HAP-1 (cell line): ENCODE results near the gene ZMYM5.
"Not testable (repeated sequence)": the region's sequence is repeated elsewhere in the genome, so short reads cannot be mapped to it uniquely, and the experiment has no call there.

Experiments used
- DNase-seq, 2 experiments: peaks; one replicate each; pipeline ENCODE4 v3.0.0-alpha.2; 2016 to 2020; ENCODE audit warnings: low spot score in 2 of 2
- H3K27me3 ChIP-seq: fragments of 250-450 bp; sonication (Bioruptor Pico); 2 replicates; pipeline ENCODE4 v1.5.1; 2020; ENCODE audit warnings: low read depth, mild to moderate bottlenecking, moderate library complexity
- H3K36me3 ChIP-seq: fragments of 250-450 bp; sonication (Bioruptor Pico); replicated peaks from 2 replicates; pipeline ENCODE4 v1.5.1; 2020; ENCODE audit warnings: mild to moderate bottlenecking
- H3K4me1 ChIP-seq: fragments of 250-450 bp; sonication (Bioruptor Pico); 2 replicates; pipeline ENCODE4 v1.5.1; 2020; ENCODE audit warnings: mild to moderate bottlenecking
- H3K4me3 ChIP-seq: fragments of 250-450 bp; sonication (Bioruptor Pico); 2 replicates; pipeline ENCODE4 v1.5.1; 2020; ENCODE audit warnings: mild to moderate bottlenecking, moderate library complexity
- H3K9me3 ChIP-seq: fragments of 250-450 bp; sonication (Bioruptor Pico); 2 replicates; pipeline ENCODE4 v1.5.1; 2020; ENCODE audit warnings: mild to moderate bottlenecking, moderate library complexity
- in situ Hi-C: fragments of 300-500 bp; cut with MboI; formaldehyde crosslinking; loops from 3 replicates; pipeline ENCODE4 v1.14.3; 2020; ENCODE audit warnings: low sequenced_read_pairs, inconsistent platforms, mixed read lengths

Gene ZMYM5

DNA sequence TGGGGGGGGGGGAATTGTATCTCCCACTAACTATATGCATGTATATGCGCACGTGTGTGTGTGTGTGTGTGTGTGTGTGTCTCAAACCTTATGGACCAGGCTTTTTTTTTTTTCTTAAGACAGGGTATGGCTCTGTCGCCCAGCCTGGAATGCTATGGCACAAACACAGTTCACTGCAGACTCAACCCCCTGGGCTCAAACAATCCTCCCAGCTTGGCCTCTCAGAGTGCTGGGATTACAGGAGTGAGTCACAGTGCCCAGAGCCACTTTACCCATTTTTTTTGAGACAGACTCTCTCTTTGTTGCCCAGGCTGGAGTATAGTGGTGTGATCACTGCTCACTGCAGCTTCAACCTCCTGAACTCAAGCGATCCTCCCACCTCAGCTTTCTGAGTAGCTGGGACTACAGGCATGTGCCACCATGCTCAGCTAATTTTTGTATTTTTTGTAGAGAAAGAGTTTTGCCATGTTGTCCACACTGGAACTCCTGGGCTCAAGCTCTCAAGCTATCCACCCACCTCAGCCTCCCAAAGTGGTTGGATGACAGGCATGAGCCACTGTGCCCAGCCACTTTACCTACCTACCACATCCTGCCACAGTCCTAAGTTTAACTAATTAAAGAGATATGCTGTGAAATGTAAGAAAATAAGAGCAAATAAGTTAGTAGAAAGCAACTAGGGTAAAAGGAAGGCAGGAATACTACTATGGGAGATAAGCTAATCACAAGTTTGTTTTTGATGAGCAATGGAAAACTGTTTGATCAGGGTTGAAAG lies 2.4 kb downstream of the ZMYM5 start:
- H3K9me3 ChIP-seq: 0 out of 2 replicates have a peak, but pooled peaks cover 2% of the 10 kb centered on the region
- H3K4me3 ChIP-seq: peak overlapping the region; percentile 82
- peak in 1 of 2 experiments; percentile 26 for DNase-seq
- peaks cover 17% of the 10 kb centered on the region for H3K4me1 ChIP-seq
- in situ Hi-C loops: no loop called here
- no peaks in the 10 kb centered on the region for H3K27me3 ChIP-seq
- peaks cover 10% of the 10 kb centered on the region for H3K36me3 ChIP-seq

DNA sequence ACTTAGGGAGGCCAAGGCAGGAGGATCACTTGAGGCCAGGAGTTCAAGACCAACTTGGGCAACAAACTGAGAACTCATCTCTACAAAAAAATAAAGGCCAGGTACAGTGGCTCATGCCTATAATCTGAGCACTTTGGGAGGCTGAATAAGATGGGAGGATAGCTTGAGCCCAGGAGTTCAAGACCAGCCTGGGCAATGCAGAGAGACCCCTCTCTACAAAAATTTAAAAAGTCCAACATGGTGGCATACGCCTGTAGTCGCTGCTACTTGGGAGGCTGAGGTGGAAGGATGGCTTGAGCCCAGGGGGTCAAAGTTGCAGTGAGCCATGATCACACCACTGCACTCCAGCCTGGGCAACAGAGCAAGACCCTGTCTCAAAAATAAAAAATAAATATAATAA lies 5.8 kb downstream of the ZMYM5 start:
- peaks cover 16% of the 10 kb centered on the region for H3K36me3 ChIP-seq
- H3K4me1 ChIP-seq, DNase-seq, H3K4me3 ChIP-seq, H3K9me3 ChIP-seq, H3K27me3 ChIP-seq, in situ Hi-C loops: not testable (repeated sequence)

DNA sequence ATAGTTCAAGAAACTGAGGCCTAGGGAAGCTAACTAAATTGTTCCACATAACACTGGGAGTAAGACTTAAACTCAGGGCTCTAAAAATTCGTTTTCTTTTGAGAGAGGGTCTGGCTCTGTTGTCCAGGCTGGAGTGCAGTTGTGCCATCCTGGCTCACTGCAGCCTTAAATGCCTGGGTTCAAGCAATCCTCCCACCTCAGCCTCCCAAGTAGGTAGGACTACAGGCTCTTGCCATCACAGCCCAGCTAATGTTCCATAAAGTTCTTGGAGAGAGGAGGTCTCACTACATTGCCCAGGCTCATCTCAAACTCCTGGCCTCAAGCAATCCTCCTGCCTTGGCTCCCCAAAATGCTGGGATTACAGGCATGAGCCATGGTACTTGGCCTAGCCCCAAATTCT lies 10.7 kb downstream of the ZMYM5 start:
- H3K36me3 ChIP-seq: peaks cover 29% of the 10 kb centered on the region
- no peak for DNase-seq
- H3K4me3 ChIP-seq: no peak overlapping the region
- no peaks in the 10 kb centered on the region for H3K27me3 ChIP-seq
- H3K4me1 ChIP-seq: no peaks in the 10 kb centered on the region; the same call in 1 of the 2 replicates
- in situ Hi-C loops: no loop called here
- H3K9me3 ChIP-seq: 0 out of 2 replicates have a peak, but pooled peaks cover 2% of the 10 kb centered on the region

DNA sequence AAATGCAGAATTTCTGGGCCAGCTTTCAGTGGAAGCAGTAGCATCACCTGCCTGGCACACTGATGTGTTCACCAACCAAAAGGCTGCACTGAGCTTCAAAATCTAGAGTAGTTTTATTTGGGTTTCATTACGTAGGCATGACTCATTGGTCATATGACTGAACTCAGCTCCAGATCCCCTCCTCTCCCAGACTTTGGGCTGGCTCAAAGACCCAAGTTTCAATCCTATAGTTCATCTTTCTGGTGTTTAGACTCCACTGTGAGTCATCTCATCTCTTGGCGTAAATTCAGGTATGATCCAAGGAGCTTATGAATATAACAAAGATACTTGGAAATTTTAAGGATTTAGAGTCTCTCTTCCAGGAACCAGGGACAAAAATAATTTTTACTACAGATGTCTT lies 17.7 kb downstream of the ZMYM5 start:
- in situ Hi-C loops: no loop called here
- peaks cover 13% of the 10 kb centered on the region for H3K4me1 ChIP-seq
- H3K27me3 ChIP-seq: no peaks in the 10 kb centered on the region
- H3K4me3 ChIP-seq: no peak overlapping the region
- H3K36me3 ChIP-seq: peaks cover 22% of the 10 kb centered on the region
- H3K9me3 ChIP-seq: no peaks in the 10 kb centered on the region
- peak; percentile 17 for DNase-seq

DNA sequence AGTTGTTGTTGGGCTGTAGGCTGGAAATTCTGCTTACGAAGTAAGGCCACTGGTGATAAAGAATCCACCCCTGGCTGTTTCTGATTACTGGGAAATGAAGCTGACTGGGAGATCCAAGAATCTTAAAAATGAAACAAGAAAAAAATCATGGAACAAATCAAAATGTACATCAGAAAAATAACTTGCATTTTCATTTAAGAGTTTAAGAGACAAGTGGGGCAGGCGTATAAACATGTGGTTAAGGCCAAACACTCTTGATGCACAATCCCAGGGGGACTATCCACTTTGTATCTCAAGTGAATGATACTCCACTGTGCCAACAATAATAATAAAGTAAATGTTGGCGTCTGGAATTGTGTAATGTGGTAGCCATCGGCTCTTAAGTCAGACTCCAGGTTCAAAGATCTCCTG lies 24.6 kb downstream of the ZMYM5 start:
- in situ Hi-C loops: no loop called here
- H3K36me3 ChIP-seq: peaks cover 30% of the 10 kb centered on the region
- no peaks in the 10 kb centered on the region for H3K27me3 ChIP-seq
- DNase-seq: no peak
- no peaks in the 10 kb centered on the region for H3K9me3 ChIP-seq
- no peaks in the 10 kb centered on the region for H3K4me1 ChIP-seq
- no peak overlapping the region for H3K4me3 ChIP-seq

DNA sequence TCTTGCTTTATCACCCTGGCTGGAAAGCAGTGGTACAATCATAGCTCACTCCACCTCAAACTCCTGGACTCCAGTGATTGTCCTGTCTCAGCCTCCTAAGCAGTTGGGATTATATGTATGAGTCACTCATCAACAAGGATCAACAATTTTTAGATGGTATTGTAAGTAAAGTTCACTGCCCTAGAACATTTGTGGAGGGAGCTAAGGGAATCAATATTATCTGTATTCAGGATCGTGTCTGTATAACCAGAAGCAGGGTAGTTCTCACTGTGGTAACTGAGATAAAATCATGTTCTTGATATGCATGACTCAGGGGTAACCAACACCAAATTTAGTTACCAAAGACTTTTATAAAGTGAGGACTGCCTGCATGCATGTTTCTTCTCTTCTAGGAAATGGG lies 27.0 kb downstream of the ZMYM5 start:
- DNase-seq: no peak

DNA sequence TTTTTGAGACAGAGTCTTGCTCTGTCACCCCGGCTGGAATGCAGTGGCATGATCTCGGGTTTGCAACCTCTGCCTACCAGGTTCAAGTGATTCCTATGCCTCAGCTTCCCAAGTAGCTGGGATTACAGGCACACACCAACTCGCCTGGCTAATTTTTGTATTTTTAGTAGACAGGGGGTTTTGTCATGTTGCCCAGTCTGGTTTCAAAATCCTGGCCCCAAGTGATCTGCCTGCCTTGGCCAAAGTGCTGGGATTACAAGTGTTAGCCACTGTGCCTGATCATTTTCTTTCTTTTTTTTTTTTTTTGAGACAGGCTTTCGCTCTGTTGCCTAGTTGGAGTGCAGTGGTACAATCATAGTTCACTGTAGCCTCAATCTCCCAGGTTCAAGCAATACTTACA lies 28.7 kb downstream of the ZMYM5 start:
- Histone ChIP-seq H3K9me3 (no peaks in the 10 kb centered on the region), H3K27me3 (no peaks in the 10 kb centered on the region), H3K4me3 (no peak overlapping the region), H3K4me1 (no peaks in the 10 kb centered on the region), H3K36me3 (peaks cover 35% of the 10 kb centered on the region)
- in situ Hi-C loops: no loop called here
- no peak for DNase-seq

More for the DNA sequence above, 27.0 kb downstream of the ZMYM5 start:
- Histone ChIP-seq H3K4me3 (no peak overlapping the region), H3K36me3 (peaks cover 39% of the 10 kb centered on the region), H3K4me1 (no peaks in the 10 kb centered on the region), H3K9me3 (no peaks in the 10 kb centered on the region), H3K27me3 (no peaks in the 10 kb centered on the region)
- in situ Hi-C loops: no loop called here

DNA sequence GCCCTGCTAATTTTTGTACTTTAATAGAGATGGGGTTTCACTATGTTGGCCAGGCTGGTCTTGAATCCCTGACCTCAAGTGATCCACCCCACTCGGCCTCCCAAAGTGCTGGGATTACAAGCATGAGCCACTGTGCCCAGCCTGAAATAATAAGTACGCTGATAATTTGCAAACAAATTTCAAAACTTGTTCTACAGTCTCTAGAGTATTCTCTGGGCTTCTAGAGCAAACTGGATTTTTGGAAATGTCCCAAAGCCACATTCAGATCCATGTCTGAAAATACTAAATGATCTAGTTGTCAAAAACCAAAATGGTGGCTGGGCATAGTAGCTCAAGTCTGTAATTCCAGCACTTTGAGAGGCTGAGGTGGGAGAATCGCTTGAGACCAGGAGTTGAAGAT lies 40.8 kb downstream of the ZMYM5 start:
- H3K27me3 ChIP-seq: no peaks in the 10 kb centered on the region
- in situ Hi-C loops: no loop called here
- peaks cover 11% of the 10 kb centered on the region for H3K36me3 ChIP-seq
- DNase-seq: no peak
- H3K9me3 ChIP-seq: no peaks in the 10 kb centered on the region
- no peak overlapping the region for H3K4me3 ChIP-seq
- H3K4me1 ChIP-seq: no peaks in the 10 kb centered on the region

DNA sequence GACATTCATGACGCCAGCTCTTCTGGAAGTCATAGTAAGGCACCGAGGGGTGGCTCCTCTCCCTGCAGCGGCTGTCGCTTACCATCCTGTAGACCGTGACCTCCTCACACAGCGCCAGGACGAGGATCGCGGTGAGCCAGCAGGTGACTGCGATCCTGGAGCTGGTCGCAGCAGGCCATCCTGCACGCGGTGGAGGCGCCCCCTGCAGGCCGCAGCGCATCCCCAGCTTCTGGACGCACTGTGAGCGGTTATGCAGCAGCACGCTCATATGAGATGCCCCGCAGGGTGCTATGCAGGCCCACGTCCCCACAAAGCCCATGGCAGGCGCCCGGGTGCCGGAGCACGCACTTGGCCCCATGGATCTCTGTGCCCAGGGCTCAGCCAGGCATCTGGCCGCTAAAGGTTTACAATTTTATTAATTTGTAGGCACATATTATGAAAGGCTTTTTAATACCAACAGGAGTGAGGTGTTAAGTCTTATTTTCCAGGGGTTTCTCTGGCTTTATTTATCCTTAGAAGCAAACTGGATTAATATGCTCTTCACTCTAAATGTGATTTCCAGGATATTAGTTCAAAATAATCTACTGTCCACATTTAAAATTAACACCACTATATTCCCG lies 45.1 kb downstream of the ZMYM5 start:
- H3K27me3 ChIP-seq: no peaks in the 10 kb centered on the region
- H3K9me3 ChIP-seq: no peaks in the 10 kb centered on the region
- H3K4me3 ChIP-seq: no peak overlapping the region
- H3K36me3 ChIP-seq: peaks cover 6% of the 10 kb centered on the region
- in situ Hi-C loops: no loop called here
- H3K4me1 ChIP-seq: no peaks in the 10 kb centered on the region
- DNase-seq: peak in 1 of 2 experiments; percentile 48

DNA sequence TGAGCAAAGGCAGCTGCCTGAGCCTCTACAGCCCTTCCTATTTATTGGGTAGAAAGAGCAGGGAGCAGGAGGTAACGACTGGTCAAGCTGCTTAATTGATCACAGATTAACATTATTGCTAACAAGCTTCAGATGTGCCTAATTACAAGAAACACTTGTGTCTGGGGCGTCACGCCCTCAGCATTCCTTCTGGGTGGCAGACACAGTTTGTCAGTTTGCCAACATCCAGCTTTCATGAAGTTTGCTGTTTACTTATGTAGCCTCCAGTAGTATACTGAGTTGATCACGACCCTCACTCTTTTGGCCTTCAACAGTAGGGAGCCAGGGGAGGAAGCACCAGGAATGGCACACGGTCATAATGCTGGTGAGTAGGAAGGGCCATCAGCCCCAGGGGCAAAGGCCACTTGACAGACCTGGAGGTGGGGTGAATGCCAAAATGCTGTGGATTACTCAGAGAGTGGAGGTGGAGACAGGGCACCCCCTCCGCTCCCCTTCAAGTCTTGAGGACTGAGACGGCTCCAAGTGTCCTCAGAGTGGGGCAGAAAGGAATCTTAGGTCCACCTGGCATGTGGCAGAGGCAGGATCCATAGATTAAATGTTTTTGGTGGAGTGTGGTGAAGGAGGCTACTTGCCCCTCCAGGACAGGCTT lies 45.8 kb downstream of the ZMYM5 start:
- DNase-seq: no peak
- Histone ChIP-seq H3K9me3 (no peaks in the 10 kb centered on the region), H3K4me1 (no peaks in the 10 kb centered on the region), H3K36me3 (peaks cover 6% of the 10 kb centered on the region), H3K27me3 (no peaks in the 10 kb centered on the region), H3K4me3 (no peak overlapping the region)
- in situ Hi-C loops: no loop called here

DNA sequence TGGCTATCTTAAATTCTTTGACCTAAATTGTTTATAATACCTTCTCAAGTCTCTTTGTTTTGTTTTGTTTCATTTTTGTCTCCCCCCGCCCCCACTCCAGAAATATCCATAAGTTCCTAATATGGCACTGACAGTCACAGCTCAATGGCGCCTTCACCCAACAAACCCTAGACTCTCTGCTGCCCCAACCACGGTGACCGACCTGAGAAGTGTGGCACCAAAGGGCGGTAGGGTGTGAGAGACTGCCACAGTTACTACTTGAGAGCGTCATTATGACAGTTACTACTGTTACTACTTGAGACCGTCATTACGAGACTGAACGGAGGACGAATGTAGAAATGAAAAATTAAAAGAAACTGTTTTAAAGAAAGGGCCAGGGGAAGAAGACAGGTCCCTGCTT lies 46.3 kb downstream of the ZMYM5 start:
- H3K27me3 ChIP-seq: no peaks in the 10 kb centered on the region
- H3K9me3 ChIP-seq: no peaks in the 10 kb centered on the region
- no peak for DNase-seq
- H3K4me3 ChIP-seq: no peak overlapping the region
- H3K36me3 ChIP-seq: peaks cover 2% of the 10 kb centered on the region
- no peaks in the 10 kb centered on the region for H3K4me1 ChIP-seq
- in situ Hi-C loops: no loop called here

DNA sequence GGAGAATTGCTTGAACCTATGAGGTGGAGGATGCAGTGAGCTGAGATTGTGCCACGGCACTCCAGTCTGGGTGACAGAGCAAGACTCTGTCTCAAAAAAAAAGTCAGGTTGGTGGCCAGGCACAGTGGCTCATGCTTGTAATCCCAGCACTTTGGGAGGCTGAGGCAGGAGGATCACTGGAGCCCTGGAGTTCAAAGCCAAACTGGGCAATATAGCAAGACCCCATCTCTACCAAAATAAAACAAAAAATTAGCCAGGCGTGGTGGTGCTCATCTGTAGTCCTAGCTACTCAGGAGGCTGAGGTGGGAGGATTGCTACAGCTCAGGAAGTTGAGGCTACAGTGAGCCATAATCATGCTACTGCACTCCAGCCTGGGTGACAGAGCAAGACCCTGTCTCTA lies 47.6 kb downstream of the ZMYM5 start:
- H3K4me3 ChIP-seq, in situ Hi-C loops, H3K9me3 ChIP-seq, H3K36me3 ChIP-seq, H3K4me1 ChIP-seq, DNase-seq, H3K27me3 ChIP-seq: not testable (repeated sequence)

DNA sequence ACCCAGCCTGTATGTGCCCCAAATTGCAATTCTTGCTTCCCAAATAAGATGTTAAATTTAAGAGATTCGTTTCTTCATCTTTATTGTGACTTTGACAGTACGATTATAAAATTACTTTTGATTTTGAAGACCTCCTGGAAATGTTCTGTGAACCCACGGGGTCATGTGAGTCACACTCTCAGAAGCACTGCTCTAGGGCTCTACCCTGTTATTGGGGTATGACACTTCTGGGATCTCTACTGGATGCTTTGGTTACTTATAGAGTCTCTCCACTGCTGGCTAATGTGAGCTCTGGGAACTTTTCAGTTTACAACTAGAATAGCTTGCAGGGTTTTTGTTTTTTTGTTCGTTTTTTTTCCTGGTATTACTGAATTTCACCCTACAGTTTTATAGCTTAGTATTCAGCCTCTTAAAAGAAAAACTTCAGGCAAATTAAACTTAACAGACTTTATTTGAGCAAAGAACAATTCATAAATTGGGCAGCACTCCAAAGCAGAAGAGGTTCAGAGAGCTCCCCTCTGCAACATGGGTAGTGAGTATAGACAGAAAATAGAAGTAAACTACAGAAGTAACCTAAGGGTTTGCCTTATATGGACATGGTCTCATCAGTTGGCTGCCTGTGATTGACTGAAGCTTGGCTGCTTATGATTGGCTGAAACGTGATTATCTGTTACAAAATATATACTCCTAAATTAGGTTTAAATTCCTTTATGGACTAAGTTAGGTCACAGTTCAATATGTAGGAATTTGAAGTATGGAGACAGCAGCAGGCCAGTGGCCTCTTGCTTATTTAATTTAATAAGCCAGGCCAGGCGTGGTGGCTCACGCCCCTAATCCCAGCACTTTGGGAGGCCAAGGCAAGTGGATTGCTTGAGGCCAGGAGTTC lies 52.2 kb downstream of the ZMYM5 start:
- Histone ChIP-seq H3K9me3 (no peaks in the 10 kb centered on the region), H3K27me3 (no peaks in the 10 kb centered on the region), H3K4me3 (no peak overlapping the region), H3K4me1 (no peaks in the 10 kb centered on the region), H3K36me3 (no peaks in the 10 kb centered on the region)
- DNase-seq: no peak
- in situ Hi-C loops: no loop called here
